H1 (cell line): ENCODE data around the gene NCR2. TPM values are rescaled to one million over a fixed set of nuclear protein-coding genes. Genes with fewer than 3 reads are reported as not detected.

Source experiments
- CTCF ChIA-PET: fragments of 300-600 bp; sonication (Branson Sonifier 250); formaldehyde crosslinking; loops from one replicate; lab custom pipeline; 2021; ENCODE audit not compliant: partially characterized antibody; lab: Charles Lee
- POLR2A ChIA-PET: fragments of 300-600 bp; sonication (Branson Sonifier 250); formaldehyde crosslinking; loops from one replicate; lab custom pipeline; 2021; ENCODE audit warnings: inconsistent platforms; ENCODE audit not compliant: partially characterized antibody; lab: Charles Lee
- DNase-seq, 2 experiments: peaks; one replicate each; pipeline versions ENCODE4 v3.0.0 to v3.0.0-alpha.2; 2010 to 2022; ENCODE audit warnings: low spot score in 2 of 2, low read depth in 1 of 2, mixed read lengths in 1 of 2
- FAIRE-seq: peaks from 2 replicates; lab custom pipeline; 2011; peaks lifted over from hg19 to GRCh38; lab: Jason Lieb, UNC
- H2AFZ ChIP-seq: 2 replicates; pipeline ENCODE4 v1.8.1; 2012; ENCODE audit warnings: low read length, inconsistent platforms
- H2AK5ac ChIP-seq: 2 replicates; pipeline ENCODE4 v1.6.1; 2013; ENCODE audit warnings: low read depth, low read length
- H2BK120ac ChIP-seq: replicated peaks from 2 replicates; pipeline ENCODE3; 2013; ENCODE audit warnings: low read depth, low read length, inconsistent platforms
- H2BK12ac ChIP-seq: 2 replicates; pipeline ENCODE4 v1.6.1; 2013; ENCODE audit warnings: low read depth, low read length
- H2BK15ac ChIP-seq: 2 replicates; pipeline ENCODE4 v1.6.1; 2013; ENCODE audit warnings: low read length
- H2BK20ac ChIP-seq: 2 replicates; pipeline ENCODE4 v1.6.1; 2013; ENCODE audit warnings: low read length
- H2BK5ac ChIP-seq: 2 replicates; pipeline ENCODE4 v1.6.1; 2013; ENCODE audit warnings: low read depth, low read length
- H3K14ac ChIP-seq: 2 replicates; pipeline ENCODE4 v1.6.1; 2013; ENCODE audit warnings: inconsistent platforms; ENCODE audit not compliant: insufficient read length
- H3K18ac ChIP-seq: 2 replicates; pipeline ENCODE4 v1.6.1; 2013; ENCODE audit warnings: low read length; ENCODE audit errors: extremely low read depth
- H3K23ac ChIP-seq: 2 replicates; pipeline ENCODE4 v1.6.1; 2013; ENCODE audit warnings: inconsistent platforms; ENCODE audit not compliant: insufficient read length
- H3K23me2 ChIP-seq: 2 replicates; pipeline ENCODE4 v1.6.1; 2013; ENCODE audit warnings: low read depth, low read length
- H3K27ac ChIP-seq: 2 replicates; pipeline ENCODE4 v1.6.1; 2011; ENCODE audit warnings: low read depth, low read length, inconsistent platforms
- H3K27me3 ChIP-seq, 4 experiments: replicated peaks in 1 of 4; 1 replicate in 1 of 4; 2 replicates in 3 of 4; pipeline versions ENCODE4 v1.6.1 to v1.8.1; 2011 to 2013; ENCODE audit warnings: low read length in 3 of 4, mild to moderate bottlenecking in 3 of 4, inconsistent platforms in 2 of 4, mixed read lengths in 2 of 4, moderate library complexity in 1 of 4; ENCODE audit not compliant: control insufficient read depth in 3 of 4, insufficient read depth in 3 of 4; ENCODE audit errors: extremely low read depth in 1 of 4
- H3K36me3 ChIP-seq, 4 experiments: 2 replicates each; pipeline versions ENCODE4 v1.6.1 to v1.8.1; 2011 to 2013; ENCODE audit warnings: mild to moderate bottlenecking in 4 of 4, low read length in 3 of 4, moderate library complexity in 2 of 4, control low read depth in 1 of 4, inconsistent platforms in 1 of 4; ENCODE audit not compliant: insufficient read depth in 4 of 4, control insufficient read depth in 2 of 4
- H3K4ac ChIP-seq: replicated peaks from 2 replicates; pipeline ENCODE3; 2013; ENCODE audit warnings: low read length, low read depth, mixed read lengths, inconsistent platforms; ENCODE audit not compliant: insufficient read length
- H3K4me1 ChIP-seq, 4 experiments: replicated peaks in 1 of 4; 1 replicate in 1 of 4; 2 replicates in 3 of 4; pipeline versions ENCODE4 v1.6.1 to v1.8.1; 2011 to 2013; ENCODE audit warnings: low read length in 3 of 4, inconsistent platforms in 2 of 4, mixed read lengths in 1 of 4; ENCODE audit not compliant: insufficient read depth in 4 of 4, control insufficient read depth in 3 of 4
- H3K4me2 ChIP-seq, 2 experiments: 2 replicates each; pipeline versions ENCODE4 v1.6.1 to v1.8.1; 2011 to 2013; ENCODE audit warnings: low read depth in 2 of 2, low read length in 2 of 2, control low read depth in 1 of 2, inconsistent platforms in 1 of 2, mild to moderate bottlenecking in 1 of 2; ENCODE audit not compliant: insufficient read depth in 1 of 2
- H3K4me3 ChIP-seq, 4 experiments: fragments of 200-600, 300-600 bp in 1 of 4; sonication (generic), shearing (Covaris generic), sonication (Bioruptor Twin) in 1 of 4; 2 replicates each; pipeline versions ENCODE4 v1.5.1 to v1.8.1; 2011 to 2016; ENCODE audit warnings: low read length in 4 of 4, low read depth in 3 of 4, control low read depth in 2 of 4, inconsistent platforms in 2 of 4, mild to moderate bottlenecking in 2 of 4, mixed read lengths in 1 of 4, moderate library complexity in 1 of 4; ENCODE audit not compliant: insufficient read depth in 2 of 4; ENCODE audit errors: extremely low read depth in 1 of 4
- H3K56ac ChIP-seq: replicated peaks from 2 replicates; pipeline ENCODE3; 2013; ENCODE audit warnings: low read depth, mild to moderate bottlenecking, mixed read lengths, low read length, inconsistent platforms; ENCODE audit not compliant: insufficient read length
- H3K79me1 ChIP-seq: 2 replicates; pipeline ENCODE4 v1.6.1; 2013; ENCODE audit warnings: low read depth, low read length, control low read depth
- H3K79me2 ChIP-seq, 2 experiments: 2 replicates each; pipeline versions ENCODE4 v1.6.1 to v1.8.1; 2012 to 2013; ENCODE audit warnings: low read length in 2 of 2, mild to moderate bottlenecking in 2 of 2, inconsistent platforms in 1 of 2; ENCODE audit not compliant: insufficient read depth in 2 of 2, control insufficient read depth in 1 of 2
- H3K9ac ChIP-seq, 4 experiments: replicated peaks in 1 of 4; 1 replicate in 1 of 4; 2 replicates in 3 of 4; pipeline versions ENCODE4 v1.6.1 to v1.8.1; 2011 to 2013; ENCODE audit warnings: low read depth in 3 of 4, low read length in 3 of 4, control low read depth in 2 of 4, mild to moderate bottlenecking in 2 of 4, moderate library complexity in 2 of 4, inconsistent platforms in 1 of 4; ENCODE audit errors: extremely low read depth in 1 of 4
- H3K9me3 ChIP-seq, 2 experiments: 2 replicates each; pipeline versions ENCODE4 v1.6.1 to v1.8.1; 2012 to 2013; ENCODE audit warnings: mild to moderate bottlenecking in 2 of 2, moderate library complexity in 2 of 2, control low read depth in 1 of 2, inconsistent platforms in 1 of 2, low read depth in 1 of 2, low read length in 1 of 2, mixed read lengths in 1 of 2; ENCODE audit not compliant: insufficient read depth in 2 of 2
- H4K20me1 ChIP-seq, 2 experiments: replicated peaks in 1 of 2; 2 replicates each; pipeline versions ENCODE3 to v1.8.1; 2011 to 2013; ENCODE audit warnings: inconsistent platforms in 2 of 2, low read length in 2 of 2, mild to moderate bottlenecking in 1 of 2; ENCODE audit not compliant: insufficient read depth in 2 of 2, control insufficient read depth in 1 of 2
- H4K5ac ChIP-seq: 2 replicates; pipeline ENCODE4 v1.6.1; 2013; ENCODE audit warnings: low read length, low read depth, mixed read lengths, inconsistent platforms; ENCODE audit not compliant: insufficient read length
- H4K8ac ChIP-seq: 2 replicates; pipeline ENCODE4 v1.8.0; 2013; ENCODE audit warnings: mild to moderate bottlenecking, moderate library complexity, low read length, inconsistent platforms; ENCODE audit not compliant: insufficient read depth; ENCODE audit errors: extremely low read depth
- H4K91ac ChIP-seq: replicated peaks from 2 replicates; pipeline ENCODE3; 2013; ENCODE audit warnings: low read length, mixed read lengths, inconsistent platforms; ENCODE audit not compliant: insufficient read length
- CBX8 ChIP-seq: fragments of 300-800, 300-1000 bp; sonication (generic); IDR thresholded peaks from 2 replicates; pipeline ENCODE4 v1.7.1; 2016; ENCODE audit warnings: low read depth, low read length, borderline replicate concordance
- CHD1 ChIP-seq: IDR thresholded peaks from 2 replicates; pipeline ENCODE4 v1.6.1; 2012; ENCODE audit warnings: low read depth, low read length, improper control_type of control experiment
- EGR1 ChIP-seq: IDR thresholded peaks from 2 replicates; pipeline ENCODE4 v1.6.1; 2011; ENCODE audit warnings: low read depth, low read length, borderline replicate concordance
- EZH2 ChIP-seq: fragments of 200-600 bp; sonication (generic); IDR thresholded peaks from 2 replicates; pipeline ENCODE4 v1.7.1; 2012; ENCODE audit warnings: low read depth, mild to moderate bottlenecking, moderate library complexity, low read length, inconsistent platforms; ENCODE audit not compliant: severe bottlenecking
- HDAC2 ChIP-seq, 2 experiments: fragments of 300-600 bp in 1 of 2; sonication (generic) in 1 of 2; IDR thresholded peaks; 2 replicates each; pipeline ENCODE4 v1.6.1; 2011 to 2012; ENCODE audit warnings: low read depth in 2 of 2, low read length in 2 of 2, mild to moderate bottlenecking in 2 of 2, moderate library complexity in 2 of 2, borderline replicate concordance in 1 of 2, inconsistent platforms in 1 of 2
- KDM5A ChIP-seq: fragments of 200-600 bp; IDR thresholded peaks from 2 replicates; pipeline ENCODE4 v1.7.1; 2012; ENCODE audit warnings: mild to moderate bottlenecking, low read length, inconsistent platforms, mixed read lengths
- RBBP5 ChIP-seq: IDR thresholded peaks from 2 replicates; pipeline ENCODE4 v1.7.1; 2012; ENCODE audit warnings: low read depth, mild to moderate bottlenecking, inconsistent platforms, low read length, moderate library complexity, borderline replicate concordance
- RNF2 ChIP-seq: fragments of 200-900, 300-1000 bp; sonication (generic); IDR thresholded peaks from 2 replicates; pipeline ENCODE4 v1.7.1; 2016; ENCODE audit warnings: borderline replicate concordance, low read depth, mild to moderate bottlenecking, antibody characterized with exemption, low read length; ENCODE audit not compliant: poor library complexity, severe bottlenecking; ENCODE audit errors: missing control alignments
- SIX5 ChIP-seq: IDR thresholded peaks from 2 replicates; pipeline ENCODE4 v1.6.1; 2011; ENCODE audit warnings: mild to moderate bottlenecking, low read depth, low read length
- WGBS, 2 experiments: shearing (Covaris generic) in 1 of 2; methylation state at CpG; one replicate each; pipeline versions ENCODE4 v1.1.6 to v1.1.7; 2013 to 2015; ENCODE audit warnings: low lambda C conversion rate in 2 of 2, mixed read lengths in 2 of 2, inconsistent platforms in 1 of 2, low coverage in 1 of 2, missing lambda C conversion rate in 1 of 2; ENCODE audit not compliant: insufficient replicate concordance in 2 of 2, insufficient coverage in 1 of 2, insufficient read length in 1 of 2; ENCODE audit errors: extremely low coverage in 1 of 2, missing lambda C conversion rate in 1 of 2; 5-methylcytosine and 5-hydroxymethylcytosine counted together
- polyA plus RNA-seq, 7 experiments: library from polyadenylated mRNA; depleted of rRNA in 3 of 7; stranded (reverse) in 5 of 7; unstranded in 2 of 7; fragments of >200 nt in 5 of 7; fragments of 200-250 nt in 2 of 7; gene quantifications; 1 replicate in 5 of 7; 2 replicates in 1 of 7; 4 replicates in 1 of 7; pipeline versions ENCODE4 v1.2.1 to v1.2.3, GENCODE V29; 2011 to 2013; ENCODE audit warnings: missing spikeins in 2 of 7, mixed read lengths in 2 of 7
- total RNA-seq: library from RNA; stranded (reverse); fragmentation: NEBNext Ultra II Directional; extraction: Animal tissue kit (Norgen Biotek cat#: 25700); gene quantifications from 2 replicates; pipeline ENCODE4 v1.2.1, GENCODE V29; 2021

Gene NCR2
- total and polyA plus RNA-seq, 2 of the 8 experiments (the other 6 are each of a cell fraction or from before 2014, with no cell fraction given): not detected

DNA sequence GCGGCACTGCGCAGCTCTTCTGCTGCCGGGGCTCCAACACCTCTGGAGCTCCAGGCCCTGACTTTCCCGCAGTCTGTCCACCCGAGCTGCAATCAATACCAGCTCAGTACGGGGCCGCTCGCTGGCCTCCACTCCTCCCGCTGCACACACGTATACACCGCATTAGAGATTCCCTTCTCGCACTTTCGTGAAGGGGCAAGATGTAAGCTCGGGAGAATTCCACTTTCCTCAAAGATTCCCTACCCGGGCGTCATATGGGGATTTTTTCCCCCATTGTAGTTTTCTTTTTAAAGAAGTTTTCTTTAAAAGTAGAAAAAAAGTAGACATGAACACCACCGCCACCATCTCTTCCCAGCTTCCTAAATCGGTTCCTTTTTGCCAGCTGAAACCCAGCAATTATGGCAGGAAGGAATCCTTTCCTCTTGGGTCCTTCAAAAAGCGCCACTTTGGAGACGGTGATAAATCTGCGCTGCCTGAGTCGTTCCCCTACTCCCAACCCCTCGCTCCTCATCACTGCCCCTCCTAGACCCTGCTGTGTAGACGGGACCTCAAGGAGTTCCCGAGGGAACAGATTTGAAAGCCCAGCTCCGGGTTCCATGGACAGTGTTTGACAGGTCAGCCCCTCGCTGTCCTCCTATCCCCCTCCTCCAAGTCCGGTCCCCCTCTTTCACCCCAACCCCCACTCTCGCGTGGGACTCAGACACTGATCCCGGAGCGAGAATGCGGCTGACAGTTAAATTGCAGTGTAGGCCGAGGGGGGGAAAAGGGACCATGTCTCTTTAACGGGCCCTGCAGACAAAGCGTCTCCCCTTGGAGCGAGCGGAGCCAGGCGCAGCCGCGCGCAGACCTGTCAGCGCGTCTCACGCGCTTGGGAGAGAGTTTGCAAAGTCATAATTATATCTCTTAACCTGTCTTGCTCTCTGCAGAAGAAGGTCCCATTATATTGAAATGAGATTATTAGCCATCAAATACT lies 39.5 kb downstream of the NCR2 start:
- no peak overlapping the region for H4K5ac ChIP-seq
- H3K23me2 ChIP-seq: peaks cover 24% of the 10 kb centered on the region
- peaks cover 10 to 12% of the 10 kb centered on the region in 2 experiments for H4K20me1 ChIP-seq
- H3K9me3 ChIP-seq: no peaks in the 10 kb centered on the region
- ChIA-PET CTCF (interaction anchor here (0.8 to 12.5 kb wide), 21 partner anchors 10 to 325 kb away, joined by 3 to 238 read pairs (median 6); no protein-coding TSS in a partner anchor), POLR2A (interaction anchor here (0.7 to 4.4 kb wide), 9 partner anchors 16 to 309 kb away, joined by 3 to 30 read pairs (median 4); no protein-coding TSS in a partner anchor)
- H3K4me3 ChIP-seq: peak overlapping the region in 3 of 4 experiments; percentile 5 to 54 (median 14); a peak in 6 of 8 replicates
- no peaks in the 10 kb centered on the region for H3K79me1 ChIP-seq
- no peaks in the 10 kb centered on the region for H3K36me3 ChIP-seq
- H4K91ac ChIP-seq: no peak overlapping the region
- H3K9ac ChIP-seq: no peak overlapping the region
- no peak overlapping the region for H3K56ac ChIP-seq
- H3K4me1 ChIP-seq: peaks cover 5 to 42% (median 26%) of the 10 kb centered on the region in 4 experiments
- no peak overlapping the region for H3K23ac ChIP-seq
- H3K27me3 ChIP-seq: peaks cover 82 to 99% (median 94%) of the 10 kb centered on the region in 4 experiments
- no peaks in the 10 kb centered on the region for H3K79me2 ChIP-seq
- no peak overlapping the region for H2AFZ ChIP-seq
- H2AK5ac ChIP-seq: no peak overlapping the region
- H2BK5ac ChIP-seq: no peak overlapping the region
- FAIRE-seq: no peak
- H3K14ac ChIP-seq: no peak overlapping the region
- H2BK20ac ChIP-seq: no peak overlapping the region
- no peak overlapping the region for H3K4ac ChIP-seq
- 1% methylated on average over 45 of the region's 46 CpGs; no CpG with 5 or more reads in 1 of the 2 experiments for WGBS, 2 experiments
- H3K18ac ChIP-seq: peak overlapping the region; percentile 32; the same call in 1 of the 2 replicates
- 0 out of 2 replicates have a peak overlapping the region, but pooled peaks have one; percentile 84 for H2BK12ac ChIP-seq
- H3K27ac ChIP-seq: no peak overlapping the region
- peak in 1 of 2 experiments; percentile 65 for DNase-seq
- no peak overlapping the region; the same call in 1 of the 2 replicates for H2BK15ac ChIP-seq
- peak overlapping the region; percentile 77 to 79 for H3K4me2 ChIP-seq
- peak overlapping the region; percentile 53; the same call in 1 of the 2 replicates for H4K8ac ChIP-seq
- no peak overlapping the region for H2BK120ac ChIP-seq
- TF ChIP-seq RNF2 (peak; percentile 88), EZH2 (peak; percentile 74), EGR1 (no peak), CBX8 (peak; percentile 23; the same call in 1 of the 2 replicates), HDAC2 (IDR thresholded peaks at IDR 0.05; ENCODE audit: borderline replicate concordance in 1 of 2, low read depth in 2 of 2, low read length in 2 of 2) (peak in 1 of 2 experiments; percentile 49; a peak in 1 of 4 replicates), RBBP5 (0 out of 2 replicates have a peak, but pooled peaks have one; percentile 5), KDM5A (no peak), SIX5 (no peak), CHD1 (no peak)
